Glomerular endothelial cell (primary cell): ENCODE data around the gene PRDM2. TPM values are rescaled to one million over a fixed set of nuclear protein-coding genes. Genes with fewer than 3 reads are reported as not detected.
"Not testable (repeated sequence)": the region's sequence is repeated elsewhere in the genome, so short reads cannot be mapped to it uniquely, and the experiment has no call there.

ENCODE experiments used
- DNase-seq: peaks from one replicate; pipeline ENCODE4 v3.0.0-alpha.2; 2011; ENCODE audit warnings: low read depth, low spot score; ENCODE audit errors: extremely low read depth
- total RNA-seq: library from RNA; depleted of rRNA; stranded (reverse); fragments of >200 nt; gene quantifications from 2 replicates; pipeline ENCODE4 v1.2.3, GENCODE V29; 2015

The PRDM2 gene, protein sequence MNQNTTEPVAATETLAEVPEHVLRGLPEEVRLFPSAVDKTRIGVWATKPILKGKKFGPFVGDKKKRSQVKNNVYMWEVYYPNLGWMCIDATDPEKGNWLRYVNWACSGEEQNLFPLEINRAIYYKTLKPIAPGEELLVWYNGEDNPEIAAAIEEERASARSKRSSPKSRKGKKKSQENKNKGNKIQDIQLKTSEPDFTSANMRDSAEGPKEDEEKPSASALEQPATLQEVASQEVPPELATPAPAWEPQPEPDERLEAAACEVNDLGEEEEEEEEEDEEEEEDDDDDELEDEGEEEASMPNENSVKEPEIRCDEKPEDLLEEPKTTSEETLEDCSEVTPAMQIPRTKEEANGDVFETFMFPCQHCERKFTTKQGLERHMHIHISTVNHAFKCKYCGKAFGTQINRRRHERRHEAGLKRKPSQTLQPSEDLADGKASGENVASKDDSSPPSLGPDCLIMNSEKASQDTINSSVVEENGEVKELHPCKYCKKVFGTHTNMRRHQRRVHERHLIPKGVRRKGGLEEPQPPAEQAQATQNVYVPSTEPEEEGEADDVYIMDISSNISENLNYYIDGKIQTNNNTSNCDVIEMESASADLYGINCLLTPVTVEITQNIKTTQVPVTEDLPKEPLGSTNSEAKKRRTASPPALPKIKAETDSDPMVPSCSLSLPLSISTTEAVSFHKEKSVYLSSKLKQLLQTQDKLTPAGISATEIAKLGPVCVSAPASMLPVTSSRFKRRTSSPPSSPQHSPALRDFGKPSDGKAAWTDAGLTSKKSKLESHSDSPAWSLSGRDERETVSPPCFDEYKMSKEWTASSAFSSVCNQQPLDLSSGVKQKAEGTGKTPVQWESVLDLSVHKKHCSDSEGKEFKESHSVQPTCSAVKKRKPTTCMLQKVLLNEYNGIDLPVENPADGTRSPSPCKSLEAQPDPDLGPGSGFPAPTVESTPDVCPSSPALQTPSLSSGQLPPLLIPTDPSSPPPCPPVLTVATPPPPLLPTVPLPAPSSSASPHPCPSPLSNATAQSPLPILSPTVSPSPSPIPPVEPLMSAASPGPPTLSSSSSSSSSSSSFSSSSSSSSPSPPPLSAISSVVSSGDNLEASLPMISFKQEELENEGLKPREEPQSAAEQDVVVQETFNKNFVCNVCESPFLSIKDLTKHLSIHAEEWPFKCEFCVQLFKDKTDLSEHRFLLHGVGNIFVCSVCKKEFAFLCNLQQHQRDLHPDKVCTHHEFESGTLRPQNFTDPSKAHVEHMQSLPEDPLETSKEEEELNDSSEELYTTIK (N-terminal part only)
- total RNA-seq = 20.6 and 25.7 TPM in 2 replicates

DNA sequence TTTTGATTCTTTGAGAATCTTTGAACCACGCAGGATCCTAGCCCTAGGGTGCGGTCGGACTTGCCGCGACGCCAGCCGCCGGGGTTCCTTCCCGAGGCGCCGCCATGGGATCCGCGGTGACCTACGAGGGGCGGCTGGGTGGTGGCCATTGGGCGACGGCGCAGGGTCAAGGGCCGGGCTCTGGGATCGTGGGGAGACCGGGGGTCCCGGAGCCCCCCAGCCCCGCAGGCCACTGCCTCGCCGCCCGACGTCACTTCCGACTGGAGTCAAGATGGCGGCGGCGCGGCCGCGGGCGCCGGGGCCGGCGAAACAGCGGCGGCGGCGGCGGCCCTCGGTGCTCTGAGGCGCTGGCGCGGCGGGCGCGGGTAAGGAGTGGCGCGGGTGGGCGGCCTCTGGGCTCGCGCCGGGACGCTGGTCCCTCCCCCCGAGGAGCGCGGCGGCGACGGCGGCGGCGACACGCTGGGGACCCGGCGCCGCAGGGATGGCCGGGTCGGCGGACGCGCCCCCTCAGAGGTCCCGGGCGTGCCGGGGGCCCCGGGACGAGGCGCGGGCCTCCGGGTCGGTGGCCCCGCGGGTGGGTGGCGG lies at the start of gene PRDM2:
PRDM2 (plus strand) TSS at position 253 of the 585 bp plus-strand sequence. CDS start 15,418 bp downstream, outside the sequence.
- DNase-seq = no peak

DNA sequence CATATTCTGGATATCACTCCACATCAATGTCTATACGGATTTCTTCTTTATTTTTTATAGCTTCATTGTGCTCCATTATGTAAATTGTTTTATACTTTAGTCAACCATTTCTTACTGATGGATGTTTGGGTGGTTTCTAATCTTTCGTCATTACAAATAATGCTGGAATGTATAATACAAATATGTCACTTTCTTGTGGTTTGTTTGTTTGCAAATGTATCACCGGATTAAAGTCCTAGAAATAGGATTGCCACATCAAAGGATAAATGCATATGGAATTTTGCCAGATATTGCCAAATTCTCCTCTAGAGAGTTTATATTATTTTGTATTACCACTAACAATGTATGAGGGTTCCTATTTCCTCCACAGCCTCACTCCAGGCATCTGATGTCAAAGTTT lies 48.7 kb upstream of the PRDM2 start:
- DNase-seq = no peak

DNA sequence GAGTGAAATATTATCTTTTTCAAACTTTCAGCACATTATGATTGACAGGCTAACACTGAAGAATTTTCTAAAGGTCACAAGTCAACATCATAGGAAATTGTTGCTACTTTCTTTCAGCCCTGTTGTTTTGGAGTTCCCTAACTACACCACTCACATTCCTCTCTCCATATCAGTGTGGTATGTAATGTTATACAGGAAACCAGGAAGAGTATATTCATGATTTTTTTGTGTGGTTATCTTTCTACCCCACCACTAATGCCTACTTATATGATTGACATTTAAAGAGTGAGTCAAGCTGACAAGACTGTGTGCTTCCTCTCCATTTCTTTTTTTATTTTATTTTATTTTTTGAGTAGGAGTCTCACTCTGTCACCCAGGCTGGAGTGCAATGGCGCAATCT lies 47.8 kb upstream of the PRDM2 start:
- no peak for DNase-seq

DNA sequence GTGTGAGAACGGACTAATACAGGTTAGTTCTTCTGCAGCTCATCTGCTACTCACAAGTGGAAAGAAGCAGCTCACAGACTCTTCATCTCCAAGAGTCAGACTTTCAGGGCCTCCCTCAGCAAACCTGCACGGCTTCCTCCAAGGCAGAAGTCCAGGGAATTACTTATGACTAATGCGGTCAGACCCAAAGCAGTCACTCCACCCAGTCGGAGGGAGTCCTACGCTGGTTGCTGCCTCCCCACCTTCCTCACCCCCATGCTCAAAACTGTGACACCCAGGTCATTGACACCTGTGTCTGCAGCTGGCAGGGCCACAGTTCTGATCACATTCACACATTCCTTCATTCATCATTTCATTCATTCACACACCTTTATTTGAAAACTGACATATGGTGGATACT lies 38.4 kb upstream of the PRDM2 start:
- no peak for DNase-seq

DNA sequence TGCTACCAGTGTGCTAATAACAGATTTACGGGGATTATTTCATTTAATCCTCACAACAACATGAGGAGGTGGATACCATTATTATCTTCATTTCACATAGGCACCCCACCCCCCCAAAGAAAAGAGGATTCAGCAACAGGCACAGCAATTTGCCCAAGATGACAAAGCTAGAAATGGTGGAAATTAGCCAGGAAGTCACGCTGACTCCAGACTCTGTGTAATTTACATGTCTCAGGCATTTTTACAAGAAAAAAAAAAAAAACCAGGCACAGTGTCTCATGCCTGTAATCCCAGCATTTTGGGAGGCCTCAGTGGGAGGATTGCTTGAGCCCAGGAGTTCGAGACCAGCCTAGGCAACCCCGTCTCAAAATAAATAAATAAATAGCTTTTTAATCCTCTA lies 37.5 kb upstream of the PRDM2 start:
- DNase-seq = no peak

DNA sequence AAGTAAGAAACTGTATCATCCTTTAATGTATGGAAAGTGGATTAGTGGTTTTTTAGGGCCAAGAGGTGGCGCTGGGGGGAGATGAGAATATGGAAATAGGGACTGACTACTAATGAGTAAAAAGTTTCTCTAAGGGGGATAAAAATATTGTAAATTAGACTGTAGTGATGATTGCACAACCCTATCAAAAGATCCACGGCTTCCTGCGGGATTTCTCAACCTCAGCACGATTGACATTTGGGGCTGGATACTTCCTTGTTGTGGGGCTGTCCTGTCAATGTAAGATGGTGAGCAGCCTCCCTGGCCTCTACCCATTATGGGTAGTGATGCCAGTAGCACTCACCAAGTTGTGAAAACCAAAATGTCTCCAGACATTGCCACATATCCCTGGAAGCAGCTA lies 36.0 kb upstream of the PRDM2 start:
- no peak for DNase-seq

DNA sequence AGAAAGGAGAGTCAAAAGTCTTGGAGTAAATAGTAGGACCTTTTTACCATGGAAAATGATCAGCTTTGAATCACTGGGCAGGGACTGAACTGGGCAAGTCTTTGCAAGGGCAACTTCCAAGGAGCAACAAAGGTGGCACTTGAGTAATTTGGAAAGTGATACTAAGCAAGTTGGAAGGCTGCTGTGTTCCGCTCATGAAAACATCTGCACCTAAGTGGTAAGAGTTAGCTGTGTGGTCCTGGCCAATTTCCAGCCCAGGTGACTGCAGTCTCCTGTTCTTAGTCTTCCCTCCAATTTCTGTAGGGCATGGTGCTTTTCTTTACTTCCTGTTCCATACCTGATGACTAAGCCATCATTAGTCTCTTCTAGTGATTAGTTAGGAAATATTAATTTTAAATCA lies 35.5 kb upstream of the PRDM2 start:
- no peak for DNase-seq

DNA sequence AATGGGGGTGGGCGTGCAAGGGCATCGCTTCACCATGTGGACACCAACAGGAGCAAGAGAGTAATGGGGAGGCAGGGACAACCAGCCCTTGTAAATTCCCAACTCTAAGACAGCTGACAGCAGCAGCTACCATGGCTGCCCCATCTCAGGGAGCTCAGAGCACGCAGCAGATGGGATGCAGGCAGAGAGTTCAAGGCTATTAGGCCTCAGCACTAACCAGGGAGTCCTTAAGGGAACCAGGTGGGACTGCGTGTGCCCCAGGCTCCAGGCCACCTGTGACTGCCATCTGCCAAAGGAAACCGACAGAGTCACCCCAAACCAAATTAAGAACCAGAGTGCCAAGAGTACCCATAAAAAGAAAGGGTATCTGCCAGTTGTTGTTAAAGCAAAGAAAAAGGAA lies 33.7 kb upstream of the PRDM2 start:
- DNase-seq = no peak

DNA sequence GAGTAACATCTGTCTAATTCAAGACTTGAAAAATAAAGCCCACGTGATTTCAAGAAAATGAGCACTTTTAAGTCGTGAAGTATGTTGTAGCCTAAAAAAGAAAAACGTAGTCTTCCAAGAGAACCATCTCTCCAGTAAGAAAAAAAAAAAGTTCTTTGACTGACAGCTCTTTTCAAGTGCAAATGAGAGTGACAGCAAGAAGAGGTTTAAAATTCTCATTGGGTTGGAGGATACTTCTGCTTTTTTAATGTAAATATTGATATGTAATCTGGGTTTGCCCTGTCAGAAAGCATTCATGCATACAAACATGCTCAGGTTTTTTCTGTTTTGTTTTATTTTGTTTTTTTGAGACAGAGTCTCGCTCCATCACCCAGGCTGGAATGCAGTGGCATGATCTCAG lies 32.3 kb upstream of the PRDM2 start:
- no peak for DNase-seq

DNA sequence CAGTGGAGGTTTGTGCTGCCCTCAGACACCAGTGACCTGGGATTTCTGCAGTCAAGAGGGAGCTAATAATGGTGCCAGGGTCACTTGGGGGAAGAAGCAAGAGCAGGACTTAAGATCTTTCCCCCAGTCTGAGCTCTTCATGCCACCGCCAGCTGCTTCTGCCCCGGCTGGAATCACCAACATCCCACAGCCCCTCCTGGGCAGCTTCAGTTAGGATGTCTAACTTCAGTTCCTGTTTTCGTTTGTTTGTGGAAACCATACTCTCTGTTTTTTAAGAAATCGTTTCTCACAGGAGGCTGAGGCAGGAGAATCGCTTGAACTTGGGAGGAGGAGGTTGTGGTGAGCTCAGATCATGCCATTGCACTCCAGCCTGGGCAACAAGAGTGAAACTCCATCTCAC lies 25.6 kb upstream of the PRDM2 start:
- DNase-seq = no peak

DNA sequence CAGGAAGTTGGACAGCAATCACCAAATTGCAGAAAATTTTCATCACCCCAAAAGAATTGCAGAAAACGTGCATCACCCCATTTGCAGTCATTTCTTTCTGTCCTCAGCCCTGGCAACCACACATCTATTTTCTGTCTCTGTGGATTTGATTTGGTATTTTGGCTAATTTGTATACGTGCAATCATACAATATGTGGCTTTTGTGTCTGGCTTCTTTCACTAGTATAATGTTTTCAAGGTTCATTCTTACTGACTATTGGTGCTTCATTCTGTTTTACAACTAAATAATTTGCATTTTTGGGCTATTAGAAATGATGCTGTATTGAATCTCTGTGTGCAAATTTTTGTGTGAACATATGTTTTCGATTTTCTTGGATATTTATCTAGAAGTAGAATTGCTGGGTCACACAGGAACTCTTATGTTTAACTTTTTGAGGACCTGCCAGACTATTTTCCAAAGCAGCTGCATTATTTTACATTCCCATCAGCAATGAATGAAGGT lies 24.8 kb upstream of the PRDM2 start:
- no peak for DNase-seq

DNA sequence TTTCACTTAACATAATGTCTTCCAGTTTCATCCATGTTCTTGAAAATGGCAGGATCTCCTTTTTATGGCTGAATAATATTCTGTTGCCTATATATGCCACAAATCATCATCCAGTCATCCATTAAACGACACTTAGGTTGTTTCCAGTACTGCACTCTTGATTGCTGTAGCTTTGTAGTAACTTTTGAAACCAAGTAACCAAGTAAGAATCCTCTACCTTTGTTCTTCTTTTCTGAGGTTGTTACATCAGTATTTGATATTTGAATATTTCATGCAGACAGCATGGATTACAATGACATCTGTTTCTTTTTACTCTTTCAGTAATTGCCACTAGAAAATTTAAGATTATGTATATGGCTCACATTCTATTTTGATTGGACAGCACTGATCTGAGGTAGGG lies 22.1 kb upstream of the PRDM2 start:
- no peak for DNase-seq

DNA sequence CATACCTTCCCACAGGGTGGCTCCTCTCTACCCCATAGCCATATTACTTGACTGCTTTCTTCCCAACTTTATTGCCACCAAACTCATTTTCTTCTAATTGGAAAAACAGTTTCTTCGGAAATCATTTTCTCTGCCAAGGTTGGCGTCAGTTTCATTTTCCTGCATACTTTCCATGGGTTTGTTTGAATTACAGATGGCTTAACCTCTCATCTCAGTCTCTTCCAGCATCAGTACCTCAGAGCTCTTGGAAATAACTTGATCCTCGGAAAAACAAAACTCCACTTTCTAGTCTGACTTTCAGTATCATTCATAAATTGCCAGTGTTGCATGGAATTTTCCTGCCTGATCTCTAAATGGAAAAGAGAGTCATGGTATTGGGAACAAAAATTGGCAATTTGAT lies 20.3 kb upstream of the PRDM2 start:
- no peak for DNase-seq

DNA sequence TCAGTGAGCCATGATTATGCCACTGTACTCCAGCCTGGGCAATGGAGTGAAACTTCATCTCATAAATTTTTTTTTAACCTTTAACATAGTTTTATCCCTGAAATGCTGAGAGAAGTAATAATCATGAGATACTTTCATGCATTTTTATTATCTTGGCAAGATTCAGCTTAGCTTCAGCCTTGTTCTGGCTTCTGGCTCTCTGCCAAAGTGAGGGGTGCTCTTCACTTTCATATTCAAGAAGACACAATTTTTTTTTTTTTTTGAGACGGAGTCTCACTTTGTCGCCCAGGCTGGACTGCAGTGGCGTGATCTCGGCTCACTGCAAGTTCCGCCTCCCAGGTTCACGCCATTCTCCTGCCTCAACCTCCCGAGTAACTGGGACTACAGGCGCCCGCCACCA lies 19.4 kb upstream of the PRDM2 start:
- DNase-seq = not testable (repeated sequence)

DNA sequence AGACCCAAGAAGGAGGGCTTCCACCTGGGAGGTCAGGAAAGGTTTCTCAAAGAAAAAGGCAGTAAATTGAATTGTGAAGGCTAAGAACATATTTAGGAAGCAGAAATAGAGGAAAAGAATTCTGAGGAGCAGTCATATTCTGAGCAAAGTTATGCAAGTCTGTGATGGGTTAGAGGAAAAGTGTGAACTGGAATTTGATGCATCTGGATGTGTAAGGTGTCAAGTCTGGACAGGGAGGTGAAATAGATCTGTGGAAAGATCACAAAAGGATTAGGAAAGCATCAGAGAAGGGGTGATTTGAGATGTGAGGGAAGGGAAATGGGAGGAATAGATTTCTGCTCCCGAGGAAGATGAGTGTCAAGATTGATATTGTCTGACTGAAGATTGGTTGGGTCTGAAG lies 18.1 kb upstream of the PRDM2 start:
- DNase-seq = no peak

DNA sequence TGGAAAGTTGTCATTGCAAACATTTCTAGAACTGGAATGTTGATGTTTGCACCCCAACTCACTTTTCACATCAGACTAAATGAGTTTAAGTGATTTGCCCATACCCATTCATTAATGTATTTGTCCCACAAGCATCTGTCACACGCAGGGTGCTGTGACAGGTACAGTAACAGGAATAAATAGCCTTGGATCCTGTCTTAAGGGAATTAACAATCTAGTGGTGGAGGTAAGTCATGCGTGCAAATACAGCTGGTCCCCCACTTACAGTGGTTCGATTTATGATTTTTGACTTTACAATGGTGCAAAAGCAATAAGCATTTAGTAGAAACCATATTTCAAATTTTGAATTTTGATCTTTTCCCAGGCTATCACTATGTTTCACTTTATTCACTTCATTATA lies 17.5 kb upstream of the PRDM2 start:
- DNase-seq = no peak

DNA sequence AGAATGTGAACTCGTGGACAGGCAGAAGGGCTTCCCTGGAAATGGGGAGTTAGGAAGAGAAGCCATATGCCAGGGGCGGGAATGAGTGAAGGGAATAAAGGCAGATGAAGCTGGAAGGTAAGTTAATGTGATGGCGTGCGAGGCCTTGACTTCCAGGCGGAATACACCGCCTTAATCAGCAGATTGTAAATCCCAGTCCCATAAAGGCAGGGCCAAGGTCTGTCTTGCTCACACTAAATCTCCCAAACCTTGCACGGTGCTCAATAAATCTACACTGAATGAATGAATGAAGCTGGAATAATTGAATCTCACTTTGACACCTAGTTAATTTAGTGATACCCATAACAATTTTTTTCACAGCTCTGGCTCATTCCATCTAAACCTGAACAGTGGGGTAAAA lies 16.8 kb upstream of the PRDM2 start:
- DNase-seq = no peak

DNA sequence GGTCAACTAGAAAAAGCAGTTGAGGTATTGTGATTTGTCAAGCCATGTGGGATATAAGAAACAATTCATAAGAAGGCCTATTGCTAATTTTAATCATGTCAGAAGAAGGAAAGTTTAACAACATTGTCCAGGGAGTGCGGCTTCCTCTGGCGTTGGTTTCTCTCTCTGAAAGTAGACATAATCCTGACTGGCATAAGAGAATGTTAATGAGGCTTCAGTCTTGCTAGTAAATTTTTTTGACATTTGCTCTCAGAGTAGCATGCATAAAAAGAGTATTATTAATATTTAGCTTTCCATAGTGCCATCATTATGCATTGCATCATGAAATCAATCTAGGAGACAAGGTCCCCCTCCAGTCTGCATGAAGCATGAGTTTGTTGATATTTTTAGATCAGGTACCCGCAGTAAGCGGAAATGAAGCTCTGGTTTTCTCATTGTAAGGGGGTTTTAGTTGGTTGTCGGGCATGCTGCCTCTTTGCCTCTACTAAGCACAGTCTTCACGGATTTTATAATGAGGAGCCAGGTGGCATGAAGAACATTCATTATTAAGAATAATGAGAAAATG lies 12.8 kb upstream of the PRDM2 start:
- DNase-seq = no peak

DNA sequence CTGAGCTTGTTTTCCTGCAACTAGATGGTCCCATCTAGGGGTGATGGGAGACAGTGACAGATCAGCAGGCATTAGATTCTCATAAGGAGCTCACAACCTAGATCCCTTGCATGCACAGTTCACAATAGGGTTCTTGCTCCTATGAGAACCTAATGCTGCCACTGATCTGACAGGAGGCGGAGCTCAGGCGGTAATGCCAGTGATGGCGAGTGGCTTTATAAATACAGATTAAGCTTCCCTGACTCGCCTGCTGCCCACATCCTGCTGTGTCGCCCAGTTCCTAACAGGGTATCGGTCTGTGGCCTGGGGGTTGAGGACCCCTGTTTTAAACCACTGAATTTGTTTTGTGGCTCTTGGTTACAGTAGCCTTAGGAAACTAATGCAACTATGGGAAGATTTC lies 6.9 kb upstream of the PRDM2 start:
- DNase-seq = not testable (repeated sequence)
